Astrocyte of the cerebellum (primary cell): Measurements from ENCODE around the gene C22orf39.

Source experiments
- DNase-seq: peaks from one replicate; pipeline ENCODE4 v3.0.0-alpha.2; 2011; ENCODE audit warnings: low read depth
- H3K4me3 ChIP-seq: 2 replicates; pipeline ENCODE4 v1.5.1; 2011; ENCODE audit warnings: mild to moderate bottlenecking, low read depth, low read length, moderate library complexity
- in situ Hi-C: cut with HindIII; loops from 2 replicates; pipeline ENCODE4 v1.10.0; 2017; ENCODE audit warnings: low sequenced_read_pairs
- TF ChIP-seq, protein P1 (sequence below): IDR thresholded peaks from 2 replicates; pipeline ENCODE4 v1.5.1; 2012; ENCODE audit warnings: low read length, low read depth, moderate library complexity, mild to moderate bottlenecking; ENCODE audit errors: missing control alignments

C22orf39 gene

GRCh38 chr22:19405133-19405532 lies 42.4 kb downstream of the C22orf39 start:
- H3K4me3 ChIP-seq = no peak overlapping the region
- no peak for DNase-seq
- TF ChIP-seq, protein P1, sequence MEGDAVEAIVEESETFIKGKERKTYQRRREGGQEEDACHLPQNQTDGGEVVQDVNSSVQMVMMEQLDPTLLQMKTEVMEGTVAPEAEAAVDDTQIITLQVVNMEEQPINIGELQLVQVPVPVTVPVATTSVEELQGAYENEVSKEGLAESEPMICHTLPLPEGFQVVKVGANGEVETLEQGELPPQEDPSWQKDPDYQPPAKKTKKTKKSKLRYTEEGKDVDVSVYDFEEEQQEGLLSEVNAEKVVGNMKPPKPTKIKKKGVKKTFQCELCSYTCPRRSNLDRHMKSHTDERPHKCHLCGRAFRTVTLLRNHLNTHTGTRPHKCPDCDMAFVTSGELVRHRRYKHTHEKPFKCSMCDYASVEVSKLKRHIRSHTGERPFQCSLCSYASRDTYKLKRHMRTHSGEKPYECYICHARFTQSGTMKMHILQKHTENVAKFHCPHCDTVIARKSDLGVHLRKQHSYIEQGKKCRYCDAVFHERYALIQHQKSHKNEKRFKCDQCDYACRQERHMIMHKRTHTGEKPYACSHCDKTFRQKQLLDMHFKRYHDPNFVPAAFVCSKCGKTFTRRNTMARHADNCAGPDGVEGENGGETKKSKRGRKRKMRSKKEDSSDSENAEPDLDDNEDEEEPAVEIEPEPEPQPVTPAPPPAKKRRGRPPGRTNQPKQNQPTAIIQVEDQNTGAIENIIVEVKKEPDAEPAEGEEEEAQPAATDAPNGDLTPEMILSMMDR = no peak
- in situ Hi-C loops = no loop called here

DNA sequence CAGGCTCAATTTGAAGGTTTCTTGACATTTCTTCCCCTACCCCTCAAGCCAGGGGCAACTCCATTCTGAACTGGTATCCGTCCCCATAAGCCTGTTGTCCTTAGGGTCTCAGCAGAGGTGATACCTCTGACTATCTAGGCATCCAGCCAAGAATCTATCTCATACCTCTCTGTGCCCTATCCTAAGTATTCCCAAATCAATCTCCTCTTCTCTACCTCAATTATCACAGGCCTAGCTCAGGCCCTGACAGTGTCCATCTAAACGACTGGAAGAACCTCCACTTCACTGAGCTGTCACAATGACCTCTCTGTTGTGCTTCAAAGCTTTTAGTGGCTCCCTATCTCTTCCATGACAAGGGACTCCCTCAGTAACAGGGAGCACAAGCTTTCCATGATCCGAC lies 42.8 kb downstream of the C22orf39 start:
- H3K4me3 ChIP-seq = no peak overlapping the region
- in situ Hi-C loops = no loop called here
- DNase-seq = no peak
- TF ChIP-seq, protein P1 = no peak

DNA sequence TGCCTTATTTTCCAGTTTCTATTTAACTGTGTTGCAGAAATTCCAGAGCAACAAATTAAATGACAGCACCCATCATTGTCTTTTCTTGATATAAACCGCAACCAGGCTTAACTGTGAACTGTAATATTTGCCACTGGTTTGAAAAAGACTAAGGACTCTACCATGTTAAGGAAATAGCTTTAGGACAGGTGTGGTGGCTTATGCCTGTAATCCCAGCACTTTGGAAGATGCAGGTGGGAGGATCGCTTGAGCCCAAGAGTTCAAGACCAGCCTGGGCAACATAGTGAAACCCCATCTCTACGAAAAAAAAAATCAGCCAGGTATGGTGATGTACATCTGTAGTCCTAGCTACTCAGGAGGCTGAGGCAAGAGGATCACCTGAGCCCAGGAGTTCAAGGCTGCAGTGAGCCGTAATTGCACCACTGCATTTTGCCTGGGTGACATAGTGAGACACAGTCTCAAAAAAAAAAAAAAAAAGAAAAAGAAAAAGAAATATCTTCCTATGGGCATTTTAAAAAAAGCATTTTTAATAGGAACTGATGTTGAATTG lies 44.8 kb downstream of the C22orf39 start:
- no peak for DNase-seq
- TF ChIP-seq, protein P1 = no peak
- no peak overlapping the region for H3K4me3 ChIP-seq
- in situ Hi-C loops = no loop called here

- TF ChIP-seq, protein P1 = no peak
- no peak overlapping the region for H3K4me3 ChIP-seq
- DNase-seq = no peak
- in situ Hi-C loops = no loop called here
Observed at GRCh38 chr22:19401483-19401882, 46.0 kb downstream of the C22orf39 start.

DNA sequence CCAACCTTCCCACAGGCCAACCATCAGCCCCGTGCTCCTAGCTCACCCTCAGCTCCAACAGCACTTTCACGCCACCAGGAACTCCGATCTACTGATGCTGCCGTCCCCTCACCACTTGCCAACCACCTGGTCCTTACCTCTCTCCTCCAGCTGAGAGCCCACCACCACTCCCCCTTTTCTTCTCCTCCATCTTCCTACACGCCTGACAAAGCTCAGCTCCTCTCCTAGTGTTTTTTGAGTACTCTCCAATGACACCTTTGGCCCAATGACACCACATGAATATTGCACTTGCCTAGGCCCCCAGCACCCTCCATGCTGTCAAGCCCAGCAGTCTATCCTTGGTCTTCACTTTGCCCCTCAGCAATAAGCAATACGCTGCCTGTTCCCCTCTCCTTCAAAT lies 46.6 kb downstream of the C22orf39 start:
- H3K4me3 ChIP-seq = no peak overlapping the region
- in situ Hi-C loops = no loop called here
- DNase-seq = no peak
- TF ChIP-seq, protein P1 = no peak

- no peak for DNase-seq
- TF ChIP-seq, protein P1 = no peak
- H3K4me3 ChIP-seq = no peak overlapping the region
- in situ Hi-C loops = no loop called here
Observed at GRCh38 chr22:19398652-19399051, 48.9 kb downstream of the C22orf39 start.
